ENCODE measurements around the gene N4BP2L1.

The N4BP2L1 gene

GRCh38 chr13:32430018-32430747 lies 2.3 kb upstream of the N4BP2L1 start:
- DNase-seq, result peak; percentile 72

GRCh38 chr13:32429433-32429909 lies 1.5 kb upstream of the N4BP2L1 start:
- no peak for DNase-seq

GRCh38 chr13:32428581-32429432 lies 877 bp upstream of the N4BP2L1 start:
- no peak for DNase-seq

GRCh38 chr13:32426990-32427851 lies 709 bp downstream of the N4BP2L1 start:
- peak; percentile 29 for DNase-seq

- DNase-seq, result no peak
Measured at GRCh38 chr13:32426191-32426989, 1.5 kb downstream of the N4BP2L1 start.

- DNase-seq, result no peak
Measured at GRCh38 chr13:32425158-32425557, 2.8 kb downstream of the N4BP2L1 start.

GRCh38 chr13:32423592-32423991 lies 4.3 kb downstream of the N4BP2L1 start:
- DNase-seq, result no peak

- no peak for DNase-seq
Measured at GRCh38 chr13:32419862-32420261, 8.1 kb downstream of the N4BP2L1 start.

GRCh38 chr13:32417995-32418394 lies 9.9 kb downstream of the N4BP2L1 start:
- no peak for DNase-seq

- DNase-seq, result peak; percentile 15
Measured at GRCh38 chr13:32415019-32415418, 12.9 kb downstream of the N4BP2L1 start.

GRCh38 chr13:32414580-32414979 lies 13.3 kb downstream of the N4BP2L1 start:
- DNase-seq, result no peak

GRCh38 chr13:32413284-32413683 lies 14.6 kb downstream of the N4BP2L1 start:
- no peak for DNase-seq

- peak; percentile 26 for DNase-seq
Measured at GRCh38 chr13:32409561-32410421, 18.1 kb downstream of the N4BP2L1 start.

- DNase-seq, result no peak
Measured at GRCh38 chr13:32409001-32409313, 19.0 kb downstream of the N4BP2L1 start.

GRCh38 chr13:32408296-32409000 lies 19.5 kb downstream of the N4BP2L1 start:
- no peak for DNase-seq

GRCh38 chr13:32407854-32408253 lies 20.1 kb downstream of the N4BP2L1 start:
- no peak for DNase-seq

- DNase-seq, result no peak
Measured at GRCh38 chr13:32403108-32403507, 24.8 kb downstream of the N4BP2L1 start.

- no peak for DNase-seq
Measured at GRCh38 chr13:32391101-32391619, 36.8 kb downstream of the N4BP2L1 start.

GRCh38 chr13:32390484-32390883 lies 37.4 kb downstream of the N4BP2L1 start:
- DNase-seq, result no peak

GRCh38 chr13:32390048-32390447 lies 37.9 kb downstream of the N4BP2L1 start:
- no peak for DNase-seq

Measured in GDM1 (cell line).